Peyer's patch (tissue), 4 donors: ENCODE results near the gene WDR31.

Experiments
- POLR2A ChIP-seq, 2 donors: fragments of 450-650 bp; IDR thresholded peaks; one replicate each; pipeline ENCODE4 v1.5.1; 2017; ENCODE audit warnings: antibody characterized with exemption in 2 of 2, mild to moderate bottlenecking in 2 of 2, moderate library complexity in 2 of 2
- TF ChIP-seq, protein P1 (sequence below), 6 experiments: fragments of 450-650 bp in 4 of 6; fragments of 200-600 bp in 2 of 6; sonication (generic) in 1 of 6; IDR thresholded peaks; one replicate each; pipeline ENCODE4 v1.5.1; 2017 to 2019; ENCODE audit warnings: antibody characterized with exemption in 6 of 6, mild to moderate bottlenecking in 3 of 6, moderate library complexity in 1 of 6

DNA sequence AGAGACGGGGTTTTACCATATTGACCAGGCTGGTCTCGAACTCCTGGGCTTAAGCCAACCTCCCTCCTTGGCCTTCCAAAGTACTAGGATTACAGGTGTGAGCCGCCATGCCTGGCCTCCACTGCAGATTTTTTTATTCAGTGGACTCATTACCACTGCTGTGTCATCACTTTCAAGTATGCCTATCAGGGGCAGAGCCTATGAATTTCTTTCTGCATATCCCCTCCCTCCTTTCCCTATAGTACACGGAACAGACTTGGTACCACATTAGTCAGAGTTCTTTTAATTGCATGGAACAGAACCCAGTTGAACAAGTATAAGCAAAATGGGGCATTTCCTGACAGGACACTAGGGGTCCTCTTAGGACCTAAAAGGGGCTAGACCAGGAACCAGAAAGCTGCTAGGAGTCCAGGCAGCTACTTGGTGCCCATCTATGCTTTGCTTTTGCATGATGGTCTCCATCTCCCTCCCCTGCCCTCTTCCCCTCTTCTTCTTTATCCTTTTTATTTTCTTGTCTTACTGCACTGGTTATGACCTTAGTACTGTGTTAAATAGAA is 15.0 kb upstream of the WDR31 start:
- TF ChIP-seq POLR2A (IDR thresholded peaks at IDR 0.05), result no peak
- TF ChIP-seq, protein P1, sequence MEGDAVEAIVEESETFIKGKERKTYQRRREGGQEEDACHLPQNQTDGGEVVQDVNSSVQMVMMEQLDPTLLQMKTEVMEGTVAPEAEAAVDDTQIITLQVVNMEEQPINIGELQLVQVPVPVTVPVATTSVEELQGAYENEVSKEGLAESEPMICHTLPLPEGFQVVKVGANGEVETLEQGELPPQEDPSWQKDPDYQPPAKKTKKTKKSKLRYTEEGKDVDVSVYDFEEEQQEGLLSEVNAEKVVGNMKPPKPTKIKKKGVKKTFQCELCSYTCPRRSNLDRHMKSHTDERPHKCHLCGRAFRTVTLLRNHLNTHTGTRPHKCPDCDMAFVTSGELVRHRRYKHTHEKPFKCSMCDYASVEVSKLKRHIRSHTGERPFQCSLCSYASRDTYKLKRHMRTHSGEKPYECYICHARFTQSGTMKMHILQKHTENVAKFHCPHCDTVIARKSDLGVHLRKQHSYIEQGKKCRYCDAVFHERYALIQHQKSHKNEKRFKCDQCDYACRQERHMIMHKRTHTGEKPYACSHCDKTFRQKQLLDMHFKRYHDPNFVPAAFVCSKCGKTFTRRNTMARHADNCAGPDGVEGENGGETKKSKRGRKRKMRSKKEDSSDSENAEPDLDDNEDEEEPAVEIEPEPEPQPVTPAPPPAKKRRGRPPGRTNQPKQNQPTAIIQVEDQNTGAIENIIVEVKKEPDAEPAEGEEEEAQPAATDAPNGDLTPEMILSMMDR (IDR thresholded peaks at IDR 0.05), result no peak
